GM12872 (cell line): ENCODE data around the gene FAM221B.

ENCODE experiments used
- CTCF ChIP-seq: IDR thresholded peaks from 3 replicates; pipeline ENCODE4 v1.5.1; 2011; ENCODE audit warnings: low read depth, mild to moderate bottlenecking, low read length, moderate library complexity; ENCODE audit not compliant: insufficient read depth

FAM221B gene

GRCh38 chr9:35829084-35829763, 692 bp upstream of the FAM221B start, which contains the start of gene TMEM8B:
Gene TMEM8B (plus strand): TSS chr9:35829228. CDS start chr9:35829448, 220 bp downstream.
- TF ChIP-seq CTCF = no peak

- TF ChIP-seq CTCF = no peak
Observed at GRCh38 chr9:35827486-35827885, 1.0 kb downstream of the FAM221B start.

- TF ChIP-seq CTCF = peak; percentile 82
Observed at GRCh38 chr9:35826071-35826701, 2.3 kb downstream of the FAM221B start.

- TF ChIP-seq CTCF = no peak
Observed at GRCh38 chr9:35822926-35823325, 5.6 kb downstream of the FAM221B start.

GRCh38 chr9:35820076-35820475, 8.5 kb downstream of the FAM221B start:
- TF ChIP-seq CTCF = no peak

- no peak for TF ChIP-seq CTCF
Observed at GRCh38 chr9:35818341-35818740, 10.2 kb downstream of the FAM221B start.

GRCh38 chr9:35816708-35817107, 11.8 kb downstream of the FAM221B start:
- TF ChIP-seq CTCF = peak; percentile 39; the same call in 1 of the 3 replicates
